H7 (cell line): ENCODE measurements around the gene CTSD. TPM values are rescaled to one million over a fixed set of nuclear protein-coding genes. Genes with fewer than 3 reads are reported as not detected.
A peak's percentile ranks its signal among the peaks of the same experiment; 100 is the strongest.

Experiments used
- DNase-seq: peaks from one replicate; pipeline ENCODE4 v3.0.0; 2012
- H3K27me3 ChIP-seq: 2 replicates; pipeline ENCODE4 v1.6.0; 2011; ENCODE audit warnings: mild to moderate bottlenecking, low read length; ENCODE audit not compliant: control insufficient read depth, insufficient read depth
- H3K36me3 ChIP-seq: replicated peaks from 2 replicates; pipeline ENCODE4 v1.5.1; 2011; ENCODE audit warnings: low read length; ENCODE audit not compliant: control insufficient read depth, insufficient read depth
- H3K4me3 ChIP-seq: 2 replicates; pipeline ENCODE4 v1.5.1; 2011; ENCODE audit warnings: low read depth, mild to moderate bottlenecking, control low read depth, low read length, moderate library complexity; ENCODE audit not compliant: insufficient read depth
- total RNA-seq: library from RNA; depleted of rRNA; stranded (reverse); fragments of >200 nt; shearing (Covaris generic); gene quantifications from 2 replicates; pipeline ENCODE4 v1.2.3, GENCODE V29; 2014

Gene CTSD
- total RNA-seq, 1 experiment from 2014 or later, result 235 TPM

GRCh38 chr11:1767399-1768140 is 3.8 kb upstream of the CTSD start:
- DNase-seq, result peak; percentile 32
- H3K27me3 ChIP-seq, result 0 out of 2 replicates have a peak, but pooled peaks cover 2% of the 10 kb centered on the region
- H3K36me3 ChIP-seq, result no peaks in the 10 kb centered on the region

GRCh38 chr11:1766719-1767398 is 3.1 kb upstream of the CTSD start:
- Histone ChIP-seq H3K27me3 (0 out of 2 replicates have a peak, but pooled peaks cover 2% of the 10 kb centered on the region), H3K4me3 (no peak overlapping the region), H3K36me3 (no peaks in the 10 kb centered on the region)
- DNase-seq, result peak; percentile 38

More at GRCh38 chr11:1767399-1768140, 3.8 kb upstream of the CTSD start:
- no peak overlapping the region for H3K4me3 ChIP-seq

- no peaks in the 10 kb centered on the region; the same call in 1 of the 2 replicates for H3K36me3 ChIP-seq
- H3K4me3 ChIP-seq, result no peak overlapping the region
- H3K27me3 ChIP-seq, result 0 out of 2 replicates have a peak, but pooled peaks cover 2% of the 10 kb centered on the region
- peak; percentile 83 for DNase-seq
Measured at GRCh38 chr11:1765871-1766718, 2.4 kb upstream of the CTSD start.

DNA sequence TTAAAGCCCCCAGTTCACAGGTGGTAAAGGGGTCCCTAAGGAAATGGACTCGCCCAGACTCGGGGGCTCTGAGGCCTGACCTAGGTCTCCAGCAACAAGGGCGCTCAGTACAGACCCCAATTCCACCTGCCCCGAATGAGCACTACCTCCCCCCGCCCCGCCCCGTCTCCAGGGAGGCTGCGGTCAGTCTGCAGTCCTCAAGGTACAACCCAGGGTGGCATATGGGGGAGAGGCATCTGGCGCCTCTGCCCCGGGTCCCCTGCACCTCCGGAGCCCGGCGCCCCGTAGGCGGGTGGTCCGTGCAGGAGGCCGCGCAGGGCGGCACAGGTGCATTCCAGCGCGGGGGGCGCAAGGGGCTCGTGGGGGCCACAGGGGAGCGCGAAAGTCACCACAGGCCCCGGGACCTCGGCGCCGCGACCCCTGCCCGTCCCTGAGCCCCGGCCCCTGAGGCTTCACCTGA is 361 bp downstream of the CTSD start:
- Histone ChIP-seq H3K36me3 (no peaks in the 10 kb centered on the region; the same call in 1 of the 2 replicates), H3K4me3 (peak overlapping the region; percentile 76), H3K27me3 (0 out of 2 replicates have a peak, but pooled peaks cover 2% of the 10 kb centered on the region)
- DNase-seq, result peak; percentile 82

- DNase-seq, result no peak
- Histone ChIP-seq H3K4me3 (peak overlapping the region; percentile 76), H3K27me3 (0 out of 2 replicates have a peak, but pooled peaks cover 2% of the 10 kb centered on the region), H3K36me3 (no peaks in the 10 kb centered on the region; the same call in 1 of the 2 replicates)
Measured at GRCh38 chr11:1762537-1763302, 1.0 kb downstream of the CTSD start.

DNA sequence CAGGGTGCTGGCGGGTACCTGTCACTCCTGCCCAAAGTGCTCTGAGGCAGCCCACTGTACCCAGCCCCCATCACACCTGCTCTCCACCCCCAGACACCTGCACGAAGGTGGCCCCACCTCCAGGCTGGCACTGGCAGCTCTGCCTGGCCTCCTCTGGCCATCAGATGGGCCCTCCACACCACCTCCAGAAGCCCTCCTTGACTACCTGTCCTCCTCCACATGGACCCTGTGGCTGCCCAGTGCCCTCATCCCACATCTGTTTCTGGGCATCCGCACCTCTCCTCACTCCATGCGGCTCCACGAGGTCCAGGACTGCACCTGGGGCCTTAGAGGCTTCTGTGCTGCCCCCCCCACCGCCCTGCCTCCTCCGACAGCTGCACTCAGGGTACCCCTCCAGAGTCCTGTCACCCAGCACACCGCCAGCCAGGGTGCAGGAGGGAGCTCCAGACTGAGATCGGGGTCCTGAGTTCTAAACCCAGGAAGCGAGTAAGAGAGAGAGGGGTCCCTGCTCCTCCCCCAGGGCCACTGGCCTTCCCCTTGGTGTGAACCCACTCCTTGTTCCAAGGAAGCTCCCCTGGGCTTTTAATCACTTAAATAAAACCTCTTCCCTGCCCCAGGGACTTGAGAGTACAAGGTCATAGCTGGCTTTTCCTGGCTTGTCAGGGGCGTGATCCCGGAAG is 1.7 kb downstream of the CTSD start:
- H3K36me3 ChIP-seq, result peaks cover 2% of the 10 kb centered on the region; the same call in 1 of the 2 replicates
- H3K4me3 ChIP-seq, result no peak overlapping the region
- no peak for DNase-seq
- 0 out of 2 replicates have a peak, but pooled peaks cover 2% of the 10 kb centered on the region for H3K27me3 ChIP-seq

DNA sequence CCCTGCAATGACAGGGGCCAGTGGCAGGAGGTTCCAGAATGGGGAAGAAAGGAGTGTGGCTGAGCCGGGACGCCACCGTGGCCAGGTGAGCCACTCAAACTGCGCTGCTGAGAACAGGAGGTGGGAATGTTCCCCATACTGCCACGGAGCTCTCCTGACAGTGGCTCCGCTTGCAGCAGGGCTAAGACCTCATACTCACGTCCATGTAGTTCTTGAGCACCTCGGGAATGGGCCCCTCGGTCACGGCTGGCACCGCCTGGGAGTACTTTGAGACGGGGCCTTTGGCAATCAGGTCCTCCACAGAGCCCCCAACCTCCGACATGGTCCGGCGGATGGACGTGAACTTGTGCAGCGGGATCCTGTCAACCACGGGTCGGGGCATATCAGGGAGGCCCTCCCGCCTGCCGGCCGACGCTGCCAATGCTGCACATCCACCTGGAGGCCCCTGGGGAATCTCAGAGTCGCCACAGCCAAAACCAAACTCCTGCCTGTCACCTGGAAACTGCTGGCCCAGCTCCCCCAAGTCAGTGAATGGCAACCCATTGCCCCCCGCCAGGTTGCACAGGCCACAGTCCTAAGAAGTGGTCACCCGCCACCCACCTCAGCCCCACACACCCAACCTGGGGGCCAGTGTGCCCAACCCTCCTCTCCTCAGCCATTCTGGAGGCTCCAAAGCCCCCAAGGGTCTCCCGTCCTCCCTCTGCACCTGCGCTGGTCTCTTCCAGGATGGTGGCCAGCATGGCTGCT is 2.4 kb downstream of the CTSD start:
- H3K27me3 ChIP-seq, result 0 out of 2 replicates have a peak, but pooled peaks cover 2% of the 10 kb centered on the region
- DNase-seq, result peak; percentile 36
- no peak overlapping the region for H3K4me3 ChIP-seq
- peaks cover 2% of the 10 kb centered on the region; the same call in 1 of the 2 replicates for H3K36me3 ChIP-seq

GRCh38 chr11:1760351-1761109 is 3.2 kb downstream of the CTSD start:
- no peak overlapping the region for H3K4me3 ChIP-seq
- H3K36me3 ChIP-seq, result peaks cover 2% of the 10 kb centered on the region; the same call in 1 of the 2 replicates
- DNase-seq, result peak; percentile 52

GRCh38 chr11:1759851-1760220 is 3.9 kb downstream of the CTSD start:
- Histone ChIP-seq H3K4me3 (no peak overlapping the region), H3K36me3 (peaks cover 2% of the 10 kb centered on the region), H3K27me3 (0 out of 2 replicates have a peak, but pooled peaks cover 2% of the 10 kb centered on the region)
- DNase-seq, result no peak

More at GRCh38 chr11:1760351-1761109, 3.2 kb downstream of the CTSD start:
- H3K27me3 ChIP-seq, result 0 out of 2 replicates have a peak, but pooled peaks cover 2% of the 10 kb centered on the region

DNA sequence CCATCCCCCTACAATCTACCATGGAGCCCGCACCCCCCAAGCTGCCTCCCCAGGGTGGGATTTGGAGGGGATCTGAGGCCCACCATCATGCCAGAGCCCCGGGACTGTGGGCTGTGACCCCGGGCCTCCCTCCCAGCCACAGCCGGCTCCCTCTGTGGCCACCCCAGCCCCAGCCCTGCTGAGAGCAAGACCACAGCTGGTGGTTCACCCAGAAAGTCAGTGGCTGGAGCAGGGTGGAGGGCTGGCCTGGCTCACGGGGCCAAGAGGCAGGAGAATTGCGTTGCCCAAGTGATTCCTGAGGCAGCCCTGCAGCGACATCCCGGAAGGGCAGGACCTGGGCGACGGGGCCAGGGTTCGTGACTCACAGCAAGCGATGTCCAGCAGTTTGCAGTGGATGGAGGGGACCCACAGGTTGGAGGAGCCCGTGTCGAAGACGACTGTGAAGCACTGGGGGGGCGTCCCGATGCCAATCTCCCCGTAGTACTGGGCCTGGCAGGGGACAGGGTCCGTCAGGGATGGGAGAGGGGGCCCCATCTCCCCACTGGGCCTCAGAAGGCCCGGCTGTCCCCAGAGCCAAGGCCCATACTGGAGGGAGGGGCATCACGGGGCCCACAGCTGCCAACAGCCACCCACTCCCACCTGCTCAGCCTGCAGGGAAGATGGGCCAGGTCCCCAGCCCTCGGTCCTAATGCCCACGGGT is 4.4 kb downstream of the CTSD start:
- Histone ChIP-seq H3K4me3 (no peak overlapping the region), H3K27me3 (no peaks in the 10 kb centered on the region), H3K36me3 (peaks cover 2% of the 10 kb centered on the region)
- peak; percentile 49 for DNase-seq

DNA sequence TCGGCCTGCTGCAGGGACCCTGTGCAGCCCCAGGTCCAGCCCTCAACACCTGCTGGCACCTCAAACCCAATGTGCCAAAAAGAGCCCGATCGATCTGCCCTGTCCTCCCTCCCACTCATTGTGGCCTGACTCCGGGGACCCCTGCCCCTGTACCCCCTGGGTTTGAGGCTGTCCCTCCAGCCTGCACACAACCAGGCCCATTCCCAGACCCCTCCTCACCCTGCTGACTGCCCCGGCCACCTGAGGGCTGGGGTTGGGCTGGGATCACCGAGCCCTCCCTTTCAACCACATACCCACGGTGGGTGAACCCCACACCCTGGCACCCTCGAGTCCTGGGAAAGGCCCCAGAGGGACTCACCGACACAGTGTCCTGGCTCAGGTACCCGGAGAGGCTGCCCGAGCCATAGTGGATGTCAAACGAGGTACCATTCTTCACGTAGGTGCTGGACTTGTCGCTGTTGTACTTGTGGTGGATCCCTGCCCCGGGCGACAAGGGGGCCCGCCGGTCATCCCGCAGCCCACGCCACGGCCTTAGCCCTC is 5.0 kb downstream of the CTSD start:
- Histone ChIP-seq H3K36me3 (peaks cover 2% of the 10 kb centered on the region), H3K4me3 (no peak overlapping the region), H3K27me3 (no peaks in the 10 kb centered on the region)
- peak; percentile 49 for DNase-seq
